UCSD-AML1 (cell line): ENCODE results near the gene DUSP23.

Experiments
- DNase-seq: peaks from one replicate; lab custom pipeline; 2025; ENCODE audit not compliant: unreplicated experiment; lab: John Stamatoyannopoulos, UW

The DUSP23 gene

DNA sequence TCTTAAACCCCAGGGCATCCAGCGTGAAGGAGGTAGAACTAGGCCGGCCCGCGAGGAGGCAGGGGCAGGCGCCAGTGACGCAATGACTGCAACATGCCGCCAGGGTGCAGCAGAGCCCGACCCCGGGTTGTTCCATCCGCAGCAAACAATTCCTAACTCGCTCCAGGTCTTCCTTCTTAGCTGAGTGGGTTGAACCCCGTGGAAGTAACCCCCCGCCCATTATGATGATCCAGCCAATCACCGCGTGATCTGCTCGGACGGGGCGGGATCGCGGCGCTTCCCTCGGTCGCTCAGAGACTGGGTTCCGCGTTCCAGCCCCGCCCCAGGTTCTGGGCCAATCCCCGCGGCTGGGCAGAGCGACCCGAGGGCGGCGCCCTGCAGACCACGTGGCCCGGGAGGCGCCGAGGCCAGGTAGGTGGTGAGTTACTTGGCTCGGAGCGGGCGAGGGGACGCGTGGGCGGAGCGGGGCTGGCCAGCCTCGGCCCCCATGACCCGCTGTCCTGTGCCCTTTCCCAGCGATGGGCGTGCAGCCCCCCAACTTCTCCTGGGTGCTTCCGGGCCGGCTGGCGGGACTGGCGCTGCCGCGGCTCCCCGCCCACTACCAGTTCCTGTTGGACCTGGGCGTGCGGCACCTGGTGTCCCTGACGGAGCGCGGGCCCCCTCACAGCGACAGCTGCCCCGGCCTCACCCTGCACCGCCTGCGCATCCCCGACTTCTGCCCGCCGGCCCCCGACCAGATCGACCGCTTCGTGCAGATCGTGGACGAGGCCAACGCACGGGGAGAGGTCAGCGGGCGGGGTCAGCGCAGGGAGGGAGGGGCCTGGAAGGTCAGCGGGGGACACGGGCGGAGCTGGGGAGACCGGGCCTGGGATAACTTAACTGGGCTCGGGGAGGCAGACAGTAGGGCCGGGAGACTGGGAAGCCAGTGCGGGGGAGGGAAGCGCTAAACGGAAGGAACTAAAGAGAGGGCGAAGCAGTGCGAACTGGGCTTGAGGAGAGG, at the start of gene DUSP23:
TSS of gene DUSP23 (plus strand) at position 380 of the 1,000 bp plus-strand sequence. CDS start at position 519, 139 bp downstream.
- DNase-seq = peak; percentile 98

GRCh38 chr1:159737238-159737916, 43.4 kb upstream of the DUSP23 start:
- DNase-seq = no peak

- no peak for DNase-seq
Observed at GRCh38 chr1:159743651-159744410, 36.9 kb upstream of the DUSP23 start.

- DNase-seq = no peak
Observed at GRCh38 chr1:159746666-159747065, 34.1 kb upstream of the DUSP23 start.

- no peak for DNase-seq
Observed at GRCh38 chr1:159748370-159748769, 32.4 kb upstream of the DUSP23 start.

DNA sequence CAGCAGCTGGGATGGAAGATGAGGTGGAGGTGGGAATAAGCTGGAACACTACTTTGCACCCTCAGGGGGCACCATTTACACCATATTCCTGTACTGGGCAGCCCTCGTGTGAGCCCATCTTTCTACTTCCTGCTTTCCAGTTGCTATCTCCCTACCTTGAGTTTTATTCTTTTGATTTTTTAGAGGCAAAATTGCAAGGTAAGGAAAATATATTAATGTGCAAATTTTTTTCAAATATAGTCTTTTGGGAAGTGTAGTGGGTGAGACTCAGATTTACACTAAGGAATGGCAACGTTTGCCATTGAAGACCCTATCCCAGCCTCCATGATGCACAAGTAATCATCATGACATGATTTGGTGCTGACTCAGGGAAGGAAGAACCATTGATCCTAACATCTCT, 31.1 kb upstream of the DUSP23 start:
- DNase-seq = no peak

GRCh38 chr1:159750621-159751020, 30.1 kb upstream of the DUSP23 start:
- DNase-seq = no peak

DNA sequence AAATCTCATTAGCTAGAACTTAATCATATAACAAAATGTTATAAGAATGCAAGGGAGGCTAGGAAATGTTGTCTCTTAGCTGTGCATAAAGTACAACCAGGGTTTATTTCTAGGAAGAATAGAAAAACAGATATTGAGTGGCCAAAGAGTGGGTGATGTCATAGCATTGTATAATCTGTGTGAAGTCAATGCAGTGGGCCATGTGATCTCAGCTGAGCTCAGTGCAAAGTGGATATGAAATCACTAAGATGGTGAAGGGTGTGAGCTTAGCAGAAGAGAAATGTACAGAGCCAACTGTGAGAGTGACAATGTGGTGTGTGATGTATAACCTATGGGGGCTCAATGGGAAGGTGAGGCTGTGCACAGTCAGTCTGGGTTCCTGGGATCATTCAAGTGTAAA, 29.7 kb upstream of the DUSP23 start:
- DNase-seq = no peak

GRCh38 chr1:159752135-159752580, 28.6 kb upstream of the DUSP23 start:
- DNase-seq = no peak

DNA sequence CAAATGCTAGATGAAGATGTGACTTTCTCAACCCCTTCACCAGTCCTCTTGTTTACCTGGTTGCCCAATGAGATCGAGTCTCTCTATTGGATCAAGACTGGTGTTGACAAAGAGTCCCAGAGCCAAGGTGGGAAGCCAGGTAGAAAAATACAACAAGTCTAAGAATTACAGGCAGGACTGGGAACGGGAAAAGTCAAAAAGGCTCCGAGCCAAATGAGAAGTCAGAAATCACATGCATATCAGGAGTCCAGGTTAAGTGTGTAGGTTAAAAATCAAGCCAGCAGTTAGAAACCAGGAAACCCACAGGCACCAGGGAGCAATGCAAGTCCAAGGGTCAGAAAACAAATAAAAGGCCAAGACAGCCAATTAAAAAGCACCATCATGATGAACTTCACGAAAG, 27.4 kb upstream of the DUSP23 start:
- no peak for DNase-seq

GRCh38 chr1:159755451-159756007, 25.2 kb upstream of the DUSP23 start:
- no peak for DNase-seq

GRCh38 chr1:159756397-159756796, 24.4 kb upstream of the DUSP23 start:
- no peak for DNase-seq

DNA sequence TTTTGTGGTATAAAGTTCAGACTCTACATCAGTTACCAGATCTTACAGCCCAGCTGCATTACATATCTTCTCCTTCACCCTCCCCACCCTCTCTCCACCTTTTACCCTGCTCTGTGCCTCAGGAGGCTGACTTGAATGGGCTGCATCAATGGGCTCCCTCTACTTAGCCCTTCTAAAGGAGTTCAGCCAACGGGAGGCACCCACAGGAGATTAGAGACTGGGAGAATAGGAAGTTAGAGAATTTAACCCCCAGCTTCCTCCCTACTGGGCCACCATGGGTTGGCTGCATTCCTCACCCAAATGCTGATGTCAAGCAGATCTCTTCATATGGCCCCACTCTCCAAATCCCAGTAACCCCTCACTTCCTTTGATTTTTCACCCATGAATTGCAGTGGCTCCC, 17.1 kb upstream of the DUSP23 start:
- no peak for DNase-seq

DNA sequence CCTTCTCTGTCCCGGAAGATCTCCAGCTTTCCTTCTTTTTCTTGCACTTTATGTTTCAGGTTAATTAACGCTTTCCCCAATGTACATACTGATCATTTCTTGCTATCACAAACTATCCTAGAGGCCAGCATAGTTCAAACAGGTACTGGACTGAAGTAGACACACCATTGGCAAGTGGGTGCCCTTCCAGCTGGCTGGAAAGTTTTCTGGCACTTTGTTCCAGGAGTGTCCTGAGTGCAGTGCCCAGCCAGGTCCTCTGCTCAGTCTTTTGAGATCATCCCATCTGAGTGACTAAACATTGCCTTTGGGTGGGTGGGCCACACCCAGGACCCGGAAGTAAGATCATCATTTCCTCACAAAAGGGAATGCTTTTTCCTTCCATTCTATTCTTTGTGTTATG, 15.0 kb upstream of the DUSP23 start:
- no peak for DNase-seq

- no peak for DNase-seq
Observed at GRCh38 chr1:159771127-159771895, 9.5 kb upstream of the DUSP23 start.

DNA sequence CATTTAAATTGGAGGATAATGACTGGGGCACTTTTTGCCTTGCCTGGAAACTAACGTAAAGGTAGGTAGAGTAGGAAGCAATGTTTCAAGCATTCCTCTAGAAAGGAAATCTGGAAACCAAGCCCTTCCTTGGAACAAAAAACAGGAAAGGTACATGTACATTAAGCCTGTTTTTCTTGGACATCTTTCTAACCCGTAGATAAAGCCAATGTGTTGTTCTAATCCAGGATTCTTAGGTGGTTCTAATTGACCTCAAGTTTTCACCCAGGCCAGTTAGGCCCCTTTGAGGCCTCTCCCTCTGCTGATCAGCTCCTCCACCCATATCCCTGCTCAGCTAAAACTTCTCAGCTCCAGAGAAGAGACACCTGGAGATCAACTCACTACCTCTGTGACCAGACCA, 6.3 kb upstream of the DUSP23 start:
- no peak for DNase-seq

GRCh38 chr1:159775716-159776115, 5.0 kb upstream of the DUSP23 start:
- DNase-seq = no peak

- no peak for DNase-seq
Observed at GRCh38 chr1:159778266-159778665, 2.5 kb upstream of the DUSP23 start.

DNA sequence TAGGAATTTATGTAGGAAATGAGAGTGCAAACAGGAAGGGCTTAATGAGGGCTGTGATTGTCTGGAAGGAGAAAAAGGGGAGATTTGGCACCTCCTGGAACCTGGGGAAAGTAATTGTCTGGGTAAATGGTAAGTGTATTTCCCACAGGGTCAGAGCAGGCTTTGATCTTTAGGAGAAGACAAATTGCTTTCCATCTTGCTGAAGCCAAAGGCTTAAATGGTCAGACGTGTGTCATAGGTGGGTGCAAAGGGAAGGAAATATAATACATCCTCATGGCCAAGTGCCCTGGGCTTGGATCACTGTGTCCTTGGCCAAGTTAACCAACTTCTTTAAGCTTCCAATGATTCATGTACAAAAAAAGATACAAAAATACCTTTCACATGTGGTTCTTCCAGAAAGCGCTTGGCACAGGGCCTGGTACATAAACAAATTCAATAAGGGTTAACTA, 1.3 kb upstream of the DUSP23 start:
- DNase-seq = no peak

DNA sequence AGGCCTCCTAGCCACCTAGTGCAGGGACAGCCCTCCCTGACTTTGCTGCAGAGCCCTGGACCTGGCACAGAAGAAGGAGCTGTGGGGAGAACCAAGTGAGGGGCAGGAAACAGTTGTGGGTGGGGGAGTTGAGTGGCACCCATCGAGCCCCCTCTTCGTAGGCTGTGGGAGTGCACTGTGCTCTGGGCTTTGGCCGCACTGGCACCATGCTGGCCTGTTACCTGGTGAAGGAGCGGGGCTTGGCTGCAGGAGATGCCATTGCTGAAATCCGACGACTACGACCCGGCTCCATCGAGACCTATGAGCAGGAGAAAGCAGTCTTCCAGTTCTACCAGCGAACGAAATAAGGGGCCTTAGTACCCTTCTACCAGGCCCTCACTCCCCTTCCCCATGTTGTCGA, 1.2 kb downstream of the DUSP23 start:
- DNase-seq = no peak
